Measurements from ENCODE around the gene CMTM8. TPM values are rescaled to one million over a fixed set of nuclear protein-coding genes. Genes with fewer than 3 reads are reported as not detected.

Gene CMTM8
- polyA plus RNA-seq, 1 donor: 1.0 TPM

DNA sequence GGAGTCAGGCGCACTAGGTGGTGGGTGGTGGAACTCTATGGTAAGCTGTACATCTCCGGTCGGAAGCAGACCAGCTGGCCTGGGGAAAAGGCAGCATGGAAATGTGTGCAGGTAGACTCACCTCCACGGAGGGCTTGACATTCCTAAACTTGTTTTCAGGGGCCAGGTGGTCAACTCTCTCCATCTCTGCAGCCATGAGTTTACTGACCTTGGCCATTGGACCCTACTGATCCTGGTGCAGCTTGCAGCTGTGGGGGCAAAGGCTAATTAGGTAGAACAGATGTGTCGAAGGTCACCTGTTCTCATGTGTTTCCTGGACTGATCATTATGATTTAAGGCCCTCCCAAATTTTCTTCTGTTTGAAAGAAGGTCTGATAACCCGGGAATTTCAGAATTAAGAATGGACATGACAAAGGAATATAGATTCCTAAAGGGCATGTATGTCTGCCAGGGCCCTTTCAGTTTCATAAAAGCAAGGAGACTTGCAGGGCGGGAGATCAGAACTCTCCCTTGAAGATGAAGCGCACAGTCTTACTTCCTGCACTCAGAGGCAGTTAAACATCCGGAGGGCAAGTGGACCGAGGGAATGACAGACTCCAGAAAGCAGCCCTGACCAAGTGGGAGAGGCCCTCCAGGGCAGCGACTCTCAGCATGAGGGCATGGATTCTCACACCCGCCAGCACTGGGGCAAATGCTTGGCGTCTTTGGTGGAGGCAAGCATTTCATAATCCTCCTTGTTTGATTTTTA lies 97.1 kb downstream of the CMTM8 start:
- DNase-seq (ENCODE audit: low read depth): no peak

DNA sequence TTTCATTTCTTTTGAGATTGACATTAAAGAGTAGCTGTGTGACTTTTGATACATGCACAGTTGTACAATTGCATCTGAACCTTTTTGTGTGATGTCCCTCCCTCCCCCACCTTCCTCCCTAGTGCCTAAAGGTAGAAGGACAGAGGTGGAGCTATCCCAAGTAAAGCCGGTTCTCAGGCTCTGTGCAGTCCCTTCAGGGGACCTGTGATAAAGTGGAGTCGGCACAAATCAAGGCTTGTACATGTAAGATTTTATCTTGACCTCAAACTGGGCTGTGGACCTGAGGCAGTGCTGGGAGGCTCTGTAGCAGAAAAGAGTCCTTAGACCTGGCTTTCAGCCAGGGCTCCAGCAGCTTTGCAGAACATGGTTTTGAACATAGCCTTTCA lies 97.6 kb downstream of the CMTM8 start:
- DNase-seq (ENCODE audit: low read depth): no peak

DNA sequence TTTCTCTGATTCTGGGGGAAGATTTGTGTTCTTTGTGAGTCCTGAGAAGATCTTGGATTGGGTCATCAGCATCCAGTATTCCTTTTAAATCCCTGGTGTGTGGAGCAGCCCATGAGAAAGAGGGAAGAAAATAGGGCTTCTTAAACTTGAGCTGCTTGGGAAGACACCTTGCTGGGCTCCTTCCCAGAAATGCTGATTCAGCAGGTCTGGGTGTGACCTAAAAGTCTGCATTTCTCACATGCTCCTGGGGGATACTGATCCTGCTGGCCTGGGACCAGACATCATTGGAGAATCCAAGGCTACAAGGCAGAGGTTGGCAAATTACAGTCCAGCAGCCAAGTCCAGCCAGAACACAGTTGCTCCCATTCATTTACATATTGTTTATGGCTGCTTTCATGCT lies 99.0 kb downstream of the CMTM8 start:
- no peak for DNase-seq (ENCODE audit: low read depth)

DNA sequence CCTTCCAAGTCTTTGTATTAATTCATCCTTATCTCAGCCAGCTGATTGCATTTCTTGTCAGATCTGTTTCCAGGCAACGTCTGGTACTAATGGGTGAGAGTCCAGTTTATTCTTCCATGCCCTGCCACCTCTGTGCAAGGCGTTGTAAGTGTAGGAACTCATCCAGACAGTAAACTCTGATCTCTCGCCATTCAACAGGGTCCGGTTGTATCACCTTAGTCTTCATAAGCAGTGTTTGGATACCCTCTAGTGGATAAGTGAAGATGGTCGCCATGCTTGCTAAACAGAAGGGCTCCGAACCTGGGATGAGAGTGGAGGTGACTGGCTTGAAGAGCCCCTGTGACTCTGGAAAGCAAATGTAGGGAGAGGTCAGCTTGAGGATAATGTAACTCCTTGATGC lies 101.6 kb downstream of the CMTM8 start:
- peak; percentile 22 for DNase-seq (ENCODE audit: low read depth)

DNA sequence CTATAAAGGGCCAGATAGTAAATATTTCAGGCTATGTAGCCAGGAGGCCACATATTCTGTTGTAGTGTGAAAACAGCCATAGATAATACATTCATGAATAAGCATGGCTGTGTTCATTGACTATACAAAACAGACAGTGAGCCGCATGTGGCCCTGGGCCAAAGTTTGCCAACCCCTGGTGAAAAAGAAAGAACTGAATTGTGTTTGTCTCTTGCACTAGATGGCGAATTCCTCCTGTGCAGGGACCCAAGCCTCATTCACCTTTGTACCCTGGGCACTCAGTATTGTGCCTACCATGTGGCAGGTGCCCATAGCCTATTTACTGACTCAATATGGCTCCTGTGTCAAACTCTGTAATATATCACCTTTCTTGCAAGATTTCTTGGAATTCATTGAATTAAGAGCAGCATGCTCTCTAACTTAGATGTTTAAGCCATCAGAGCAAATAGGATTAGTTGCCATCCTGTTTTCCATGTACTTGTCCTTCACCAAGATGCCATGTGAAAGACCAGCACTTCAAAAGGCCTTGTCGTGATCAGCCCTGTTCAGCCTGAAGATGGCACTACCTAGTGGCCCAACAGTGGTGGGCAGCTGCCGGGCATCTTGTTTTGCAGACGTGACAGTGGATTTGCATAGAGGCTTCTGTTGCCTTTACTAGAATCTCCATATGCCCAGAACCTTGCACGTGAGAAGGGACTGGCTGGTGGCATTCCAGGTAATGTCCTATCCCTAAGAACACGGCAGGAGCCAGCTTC lies 102.3 kb downstream of the CMTM8 start:
- DNase-seq (ENCODE audit: low read depth): no peak

DNA sequence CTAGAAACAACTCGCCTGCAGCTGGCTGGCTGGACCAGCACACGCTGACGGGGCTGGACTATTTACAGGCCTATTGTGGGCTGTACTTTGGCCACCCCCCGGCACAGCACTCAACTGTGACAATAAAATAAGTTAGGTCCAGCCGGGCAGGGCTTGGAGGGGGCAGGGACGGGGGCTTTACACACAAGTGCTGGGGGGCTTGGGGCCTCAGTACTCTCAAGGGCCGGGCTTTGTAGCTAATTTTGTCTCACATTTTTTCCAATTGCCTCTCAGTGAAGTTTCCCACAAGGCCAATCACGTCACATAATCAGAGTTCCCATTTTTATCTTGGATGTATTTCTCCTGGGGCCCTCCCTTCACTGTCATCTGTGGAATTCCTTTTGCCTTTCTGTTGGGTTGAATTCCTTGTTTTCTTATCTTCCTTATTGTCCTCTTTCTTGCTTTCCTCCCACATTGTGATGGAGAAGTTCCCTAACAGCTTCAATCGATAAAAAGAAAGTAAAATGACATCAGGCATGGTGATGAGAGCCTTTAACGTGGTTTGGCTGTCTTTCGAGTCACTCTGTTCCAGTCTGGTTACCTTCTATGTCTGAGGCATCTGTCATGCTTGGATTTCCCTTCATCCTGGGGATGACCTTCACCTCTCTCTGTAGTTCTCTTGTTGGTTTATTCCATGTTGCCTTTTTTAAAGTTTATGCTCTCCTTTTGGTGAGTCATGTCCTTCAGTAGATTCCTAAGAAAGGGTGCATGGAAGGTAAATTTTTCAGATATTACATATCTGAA lies 109.1 kb downstream of the CMTM8 start:
- DNase-seq (ENCODE audit: low read depth): no peak

DNA sequence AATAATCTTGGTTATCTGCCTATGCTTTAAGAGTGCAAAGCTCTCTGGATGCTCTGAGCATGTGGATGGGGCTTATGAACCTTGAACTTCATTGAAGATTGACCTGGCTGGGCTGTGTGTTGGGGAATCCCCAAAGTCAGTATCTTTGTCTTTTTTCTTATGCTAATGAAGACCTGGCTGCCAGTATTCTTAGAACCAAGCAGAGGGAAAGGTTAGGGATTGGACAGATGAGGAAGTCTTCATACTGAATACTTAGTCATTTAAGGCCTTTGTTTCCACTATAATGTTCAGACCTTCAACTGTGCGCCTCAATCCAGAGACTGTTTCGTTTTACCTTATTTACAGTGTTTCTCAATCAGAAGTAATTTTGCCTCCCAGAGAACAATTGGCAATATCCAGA lies 110.7 kb downstream of the CMTM8 start:
- no peak for DNase-seq (ENCODE audit: low read depth)

DNA sequence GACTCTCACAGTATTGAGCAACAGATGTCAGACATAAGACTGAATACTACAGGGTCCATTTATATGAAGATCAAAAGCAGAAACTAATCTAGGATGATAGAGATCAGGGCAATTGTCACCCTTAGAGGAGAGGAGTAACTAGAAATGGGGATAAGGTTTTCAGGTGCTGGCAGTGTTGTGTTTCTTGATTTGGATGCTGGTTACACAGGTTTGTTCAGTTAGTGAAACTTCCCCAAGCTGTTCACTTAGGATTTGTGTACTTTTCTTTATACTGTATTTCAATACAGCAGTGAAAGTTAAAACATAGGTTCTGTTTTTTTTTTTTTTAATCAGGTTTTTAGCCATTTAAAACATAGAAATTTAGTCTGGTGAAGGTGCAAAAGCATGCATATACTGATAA lies 114.1 kb downstream of the CMTM8 start:
- DNase-seq (ENCODE audit: low read depth): no peak

DNA sequence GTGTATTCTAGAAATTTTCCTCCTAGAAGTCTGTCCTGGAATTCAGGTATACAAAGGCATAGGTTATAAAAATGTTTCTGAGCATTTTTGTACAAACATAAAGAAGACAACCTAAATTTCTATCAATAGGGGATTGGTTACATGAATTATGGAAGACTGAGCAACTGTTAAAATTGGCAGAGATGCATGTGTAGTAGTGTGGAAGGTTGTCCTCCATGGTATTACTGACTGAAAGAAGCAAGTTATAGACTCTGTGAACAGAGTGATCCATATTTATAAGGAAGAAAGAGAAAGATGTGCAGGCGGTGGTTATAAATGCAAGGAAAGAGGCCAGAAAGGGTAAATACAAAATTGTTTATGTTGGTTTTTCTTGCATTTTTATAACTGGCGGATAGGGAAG lies 114.9 kb downstream of the CMTM8 start:
- no peak for DNase-seq (ENCODE audit: low read depth)

DNA sequence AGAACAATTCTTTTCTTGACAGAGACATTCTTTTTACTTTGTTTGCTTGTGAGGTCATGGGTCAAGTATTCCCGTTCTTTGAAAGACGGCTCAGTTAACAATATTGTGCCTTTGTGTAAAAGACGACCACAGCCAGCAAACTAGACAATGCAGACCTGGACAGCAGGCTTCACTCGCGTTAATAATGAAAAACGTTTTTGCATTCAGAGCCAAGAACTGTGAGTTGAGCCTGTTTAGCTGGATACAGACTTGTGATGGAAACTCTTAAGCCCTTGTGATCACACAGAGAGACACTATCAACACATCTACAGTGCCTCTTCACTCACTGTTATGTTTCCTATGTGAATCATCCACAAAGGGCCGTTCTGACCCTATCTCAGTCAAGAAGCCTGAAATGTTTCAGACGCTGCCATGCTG lies 115.9 kb downstream of the CMTM8 start:
- peak; percentile 14 for DNase-seq (ENCODE audit: low read depth)

DNA sequence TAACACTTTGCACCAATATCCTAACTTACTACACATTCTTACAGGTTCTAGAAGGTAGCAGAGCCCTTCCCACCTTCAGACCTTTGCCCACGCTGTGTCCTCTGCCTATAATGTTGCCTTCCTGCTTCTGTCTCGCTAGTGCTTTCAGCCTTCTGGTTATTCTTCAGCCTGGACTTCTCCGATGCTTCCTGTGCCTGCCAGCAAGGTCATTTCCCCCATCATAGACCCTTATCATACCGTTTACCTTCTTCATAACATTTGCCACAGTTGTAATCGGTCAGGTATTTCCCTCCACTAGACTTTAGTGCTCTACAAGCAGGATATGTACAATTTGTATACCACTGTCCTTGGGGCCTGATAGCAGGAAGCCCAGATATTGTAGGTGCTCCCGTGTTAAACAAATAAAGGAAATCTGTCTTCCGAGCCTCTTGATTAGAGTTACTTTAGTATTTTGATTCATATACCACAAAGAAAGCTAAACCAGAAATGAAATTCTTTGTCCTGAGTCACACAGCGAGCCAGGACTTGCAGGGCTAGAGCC lies 117.3 kb downstream of the CMTM8 start:
- DNase-seq (ENCODE audit: low read depth): no peak

DNA sequence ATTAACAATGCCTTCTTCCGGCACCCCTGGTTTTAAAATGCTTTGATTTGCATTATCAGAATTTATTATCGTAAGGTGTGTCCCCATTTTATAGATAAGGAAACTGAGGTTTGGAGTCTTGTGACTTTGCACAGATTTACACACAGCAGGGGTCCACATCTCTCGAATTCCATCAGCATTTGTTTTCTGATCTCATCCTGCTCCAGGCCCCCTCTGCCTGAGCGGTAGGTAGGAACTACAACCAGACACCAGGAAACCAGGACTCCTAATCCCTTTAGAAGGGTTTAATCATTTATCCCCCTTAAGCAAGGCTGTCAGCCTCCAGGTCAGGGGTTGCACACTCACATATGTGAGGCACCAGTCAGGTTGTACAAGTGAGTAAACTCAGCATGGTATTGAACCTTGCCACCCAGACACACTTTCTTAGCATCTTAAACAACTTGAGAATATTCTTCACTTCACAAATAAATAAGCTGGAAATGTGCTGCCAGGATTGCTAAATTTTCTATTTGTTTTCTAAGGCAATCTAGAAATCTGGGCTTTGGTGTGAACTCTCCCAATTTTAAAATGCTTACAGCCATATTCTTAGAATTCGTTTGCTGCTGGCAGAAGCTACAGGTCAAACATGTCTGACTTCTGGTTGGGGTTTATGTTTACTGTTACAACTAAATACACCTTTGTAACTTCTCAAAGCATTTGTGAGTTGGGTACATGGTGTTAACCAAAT lies 121.4 kb downstream of the CMTM8 start:
- DNase-seq (ENCODE audit: low read depth): no peak

DNA sequence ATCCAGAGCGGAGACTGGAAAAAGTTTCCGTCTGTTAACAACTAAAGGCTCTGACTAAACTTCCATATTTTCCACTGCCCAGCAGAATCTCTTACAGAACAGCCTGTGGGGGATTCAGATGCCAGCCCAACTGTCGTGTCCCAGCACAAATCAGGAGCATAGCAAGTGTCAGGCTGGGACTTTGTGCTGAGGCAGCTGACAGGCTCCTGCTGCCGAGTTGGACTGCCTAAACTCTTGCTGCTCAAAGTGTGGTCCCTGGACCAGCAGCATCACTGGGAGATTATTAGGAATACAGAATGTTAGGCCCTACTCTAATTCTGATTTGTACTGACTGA lies 122.0 kb downstream of the CMTM8 start:
- no peak for DNase-seq (ENCODE audit: low read depth)

DNA sequence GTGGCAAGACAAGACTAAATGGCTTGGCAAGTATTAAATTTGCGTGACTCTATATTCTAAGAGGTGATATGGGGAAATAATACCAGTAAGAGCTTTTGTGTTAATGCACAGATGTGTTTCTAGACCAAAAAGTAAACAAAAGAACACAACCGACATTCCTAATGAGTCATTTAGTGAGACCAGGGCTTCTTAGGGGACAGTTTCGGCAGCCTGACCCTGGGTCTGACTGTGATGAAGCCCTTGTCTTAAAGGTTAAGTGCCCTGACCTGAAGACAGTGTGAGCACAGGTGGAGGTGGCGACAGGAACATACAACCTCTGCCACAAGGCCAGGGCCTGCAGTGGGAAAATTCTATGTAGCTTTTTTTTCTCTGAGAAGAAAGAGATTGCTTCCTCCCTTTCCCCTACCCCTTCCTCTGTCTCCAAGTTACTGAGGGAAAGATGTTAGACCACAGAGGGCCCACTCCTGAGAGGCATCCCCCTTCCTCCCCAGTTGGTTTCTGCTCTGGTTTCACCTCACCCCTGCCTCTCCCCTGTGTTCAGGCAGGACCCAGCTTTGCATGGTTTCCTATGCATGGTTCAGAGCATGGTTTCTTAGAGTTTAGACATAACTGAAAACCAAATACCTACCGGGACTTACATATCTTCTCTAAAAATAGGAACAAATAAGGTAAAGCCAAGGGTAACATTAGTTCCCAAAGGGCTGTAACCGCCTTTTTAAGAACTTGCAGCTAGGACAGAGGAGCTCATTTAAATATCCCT lies 128.3 kb downstream of the CMTM8 start:
- no peak for DNase-seq (ENCODE audit: low read depth)

DNA sequence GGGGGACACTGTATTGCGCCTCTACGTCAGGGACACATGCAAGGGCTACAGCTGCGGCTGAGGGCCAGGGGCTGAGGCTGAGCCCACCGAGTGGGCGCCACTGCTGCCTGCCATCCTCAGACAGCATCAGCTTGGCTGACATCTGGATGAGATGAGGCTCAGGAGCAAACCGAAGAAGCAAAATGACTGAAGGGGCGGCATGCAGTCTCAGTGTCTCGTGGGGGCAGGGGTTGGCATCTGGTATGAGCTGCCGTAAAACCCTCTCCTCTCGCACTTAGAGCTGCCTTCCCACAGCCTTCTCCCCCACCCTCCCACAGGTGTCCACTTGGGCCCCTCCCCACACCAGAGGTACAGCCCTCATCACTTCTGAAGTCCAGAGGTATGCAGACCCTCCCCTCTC lies 129.0 kb downstream of the CMTM8 start:
- no peak for DNase-seq (ENCODE audit: low read depth)

DNA sequence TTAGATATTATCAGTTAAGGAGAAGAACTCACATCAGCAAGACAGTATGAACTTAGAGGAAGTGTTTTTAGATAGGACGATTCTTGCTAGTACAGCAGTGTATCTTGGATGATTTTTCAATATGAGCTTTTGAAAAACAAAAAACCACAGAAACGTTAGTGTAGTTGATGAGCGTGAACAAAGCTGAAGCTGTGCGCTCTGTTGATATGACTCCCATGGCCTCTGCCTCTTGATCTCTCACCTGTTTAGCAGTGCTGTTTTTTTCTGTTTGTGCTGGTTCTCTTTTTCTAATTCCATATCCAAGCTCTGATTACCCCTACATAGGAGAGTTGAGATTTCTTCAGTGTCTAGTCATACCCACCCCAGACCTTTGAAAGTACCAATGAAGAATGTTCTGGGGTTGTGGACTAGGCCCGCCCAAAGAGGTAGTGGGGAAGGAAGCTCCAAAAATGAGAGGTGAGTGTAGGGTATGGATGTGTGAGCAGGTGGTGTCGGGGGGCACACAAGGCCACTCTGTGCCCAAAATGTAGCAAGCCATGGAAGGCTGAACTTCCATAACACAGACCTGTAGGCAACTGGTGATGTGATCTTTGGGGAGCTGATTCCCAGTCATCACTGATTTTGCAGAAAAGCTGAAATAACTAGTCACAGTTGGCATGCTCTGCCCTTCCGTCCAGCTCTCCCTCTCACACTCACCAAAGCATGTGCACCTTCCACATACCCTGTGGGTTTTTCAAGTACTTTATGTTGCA lies 133.2 kb downstream of the CMTM8 start:
- no peak for DNase-seq (ENCODE audit: low read depth)

DNA sequence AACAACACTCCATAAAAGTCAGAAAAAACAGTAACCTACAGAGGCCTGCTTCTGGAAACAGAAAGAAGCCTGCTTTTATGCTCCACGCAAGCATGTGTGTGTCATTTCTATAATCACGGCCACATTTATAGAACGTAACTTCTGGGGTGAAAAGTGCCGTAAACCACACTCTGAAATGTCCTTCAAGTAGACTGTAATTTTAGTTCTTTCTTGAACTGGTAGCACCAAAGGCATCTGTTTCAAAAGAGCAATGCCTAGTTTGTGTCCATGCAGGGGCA lies 133.7 kb downstream of the CMTM8 start:
- DNase-seq (ENCODE audit: low read depth): no peak

DNA sequence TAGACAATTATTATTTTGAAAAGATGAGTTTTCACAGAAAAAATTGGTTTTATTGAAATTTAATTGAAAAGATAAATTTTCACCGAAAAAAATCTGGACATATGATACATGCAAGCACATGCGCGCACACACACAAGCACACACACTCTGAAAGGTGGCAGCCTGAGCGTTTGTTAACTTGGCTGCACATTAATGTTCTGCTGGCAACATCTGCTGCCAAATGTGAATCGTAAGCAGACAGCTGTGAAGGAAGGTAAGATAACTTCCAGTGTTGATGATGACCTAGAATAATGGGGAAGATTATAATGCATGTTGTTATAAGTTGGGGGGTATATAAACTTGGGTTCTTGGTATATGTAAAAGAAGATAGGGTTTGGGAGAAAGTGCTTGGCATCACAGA lies 134.8 kb downstream of the CMTM8 start:
- DNase-seq (ENCODE audit: low read depth): no peak

DNA sequence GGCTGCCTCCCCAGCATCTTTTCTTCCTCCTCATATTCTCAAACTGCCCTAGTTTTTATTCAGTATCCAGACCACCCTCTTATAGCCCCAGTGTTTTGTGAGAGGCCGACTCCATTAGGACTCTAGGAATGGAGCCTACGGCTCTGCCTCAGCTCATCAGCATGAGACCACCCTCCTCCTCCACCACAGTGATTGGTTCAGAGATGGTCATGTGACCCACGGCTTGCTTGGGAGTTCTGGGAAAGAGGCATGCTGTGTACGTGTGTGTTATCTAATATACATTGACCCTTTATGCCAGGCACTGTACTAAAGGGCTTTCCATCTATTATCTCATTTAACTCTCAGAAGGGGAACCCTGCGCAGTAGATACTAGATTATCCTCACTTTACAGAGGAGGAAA lies 135.4 kb downstream of the CMTM8 start:
- DNase-seq (ENCODE audit: low read depth): no peak

DNA sequence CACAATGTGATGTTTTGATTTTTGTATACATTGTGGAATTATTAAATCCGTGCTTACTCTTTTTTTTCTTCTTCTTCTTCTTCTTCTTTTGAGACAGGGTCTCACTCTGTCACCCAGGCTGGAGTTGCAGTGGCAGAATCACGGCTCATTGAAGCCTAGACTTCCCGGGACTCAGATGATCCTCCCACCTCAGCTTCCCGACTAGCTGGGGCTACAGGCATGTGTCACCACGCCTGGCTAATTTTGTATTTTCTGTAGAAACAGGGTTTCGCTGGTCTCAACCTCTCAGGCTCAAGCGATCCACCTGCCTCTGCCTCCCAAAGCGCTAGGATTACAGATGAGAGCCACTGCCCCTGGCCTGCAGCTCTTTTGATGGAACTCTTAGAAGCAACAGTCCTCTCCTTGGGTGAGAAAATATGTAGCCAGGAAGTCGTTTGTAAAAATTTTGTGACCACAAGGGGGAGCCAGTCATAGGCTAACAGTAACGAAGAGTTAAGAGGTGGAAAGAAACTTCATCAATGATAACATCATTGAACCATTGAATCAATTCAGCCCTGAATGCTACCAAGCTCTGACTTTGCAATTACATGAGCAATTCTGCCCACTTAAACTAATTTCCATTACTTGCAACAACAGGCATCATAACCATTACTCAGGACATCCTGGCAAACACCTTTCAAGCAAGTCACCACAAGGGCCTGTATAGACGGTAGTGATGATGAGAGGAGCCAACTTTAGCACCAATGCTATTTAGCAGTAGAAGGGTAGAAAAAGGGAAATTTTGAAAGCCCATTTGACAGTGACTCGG lies 136.5 kb downstream of the CMTM8 start:
- DNase-seq (ENCODE audit: low read depth): no peak
